SU-DHL-6 (cell line): ENCODE measurements around the gene SLC51B.

Experiments
- H2AFZ ChIP-seq: fragments of 200-600 bp; sonication (generic); 2 replicates; pipeline ENCODE4 v1.6.1; 2014; ENCODE audit warnings: low read depth, mild to moderate bottlenecking, moderate library complexity, mixed read lengths, antibody characterized with exemption, low read length; ENCODE audit not compliant: severe bottlenecking
- H3F3A ChIP-seq: fragments of 200-600 bp; shearing (Covaris generic); 2 replicates; pipeline ENCODE4 v1.6.0; 2016; ENCODE audit warnings: antibody characterized with exemption, mild to moderate bottlenecking; ENCODE audit not compliant: insufficient read depth
- H3K27ac ChIP-seq: fragments of 200-600 bp; sonication (generic); 2 replicates; pipeline ENCODE4 v1.5.1; 2016; ENCODE audit warnings: low read depth, mild to moderate bottlenecking, low read length, moderate library complexity, mixed read lengths
- H3K27me3 ChIP-seq: fragments of 200-600 bp; sonication (generic), shearing (Covaris generic); 2 replicates; pipeline ENCODE4 v1.6.0; 2014; ENCODE audit warnings: mild to moderate bottlenecking, low read length
- H3K36me3 ChIP-seq: fragments of 200-600 bp; sonication (generic); 2 replicates; pipeline ENCODE4 v1.6.1; 2014; ENCODE audit warnings: mild to moderate bottlenecking, low read length, mixed read lengths
- H3K4me2 ChIP-seq: fragments of 300-600, 200-600 bp; shearing (Covaris generic), sonication (generic); 2 replicates; pipeline ENCODE4 v1.6.0; 2014; ENCODE audit warnings: low read length, low read depth, mild to moderate bottlenecking; ENCODE audit not compliant: poor library complexity, severe bottlenecking
- H3K4me3 ChIP-seq: fragments of 200-600 bp; sonication (generic); 2 replicates; pipeline ENCODE4 v1.5.1; 2014; ENCODE audit warnings: antibody characterized with exemption, low read length, mild to moderate bottlenecking, mixed read lengths; ENCODE audit not compliant: insufficient read depth, poor library complexity, severe bottlenecking
- H3K79me2 ChIP-seq: fragments of 200-600 bp; sonication (generic); 2 replicates; pipeline ENCODE4 v1.6.1; 2014; ENCODE audit warnings: mild to moderate bottlenecking, low read length, moderate library complexity; ENCODE audit not compliant: insufficient read depth
- H3K9ac ChIP-seq: fragments of 200-600 bp; sonication (generic); 2 replicates; pipeline ENCODE4 v1.7.0; 2014; ENCODE audit warnings: mild to moderate bottlenecking, low read length
- H3K9me2 ChIP-seq: fragments of 200-600 bp; sonication (generic); replicated peaks from 2 replicates; pipeline ENCODE4 v1.6.1; 2014; ENCODE audit warnings: low read length; ENCODE audit not compliant: insufficient read depth
- H3K9me3 ChIP-seq: fragments of 200-600 bp; sonication (generic); 2 replicates; pipeline ENCODE4 v1.6.1; 2014; ENCODE audit warnings: low read length, mixed read lengths; ENCODE audit not compliant: insufficient read depth
- H4K20me1 ChIP-seq: fragments of 200-600 bp; sonication (generic); 2 replicates; pipeline ENCODE4 v1.6.1; 2014; ENCODE audit warnings: low read depth, mild to moderate bottlenecking, antibody characterized with exemption, low read length, moderate library complexity, mixed read lengths
- EZH2phosphoT487 ChIP-seq: fragments of 200-600 bp; sonication (generic), shearing (Covaris generic); conservative IDR thresholded peaks from 2 replicates; pipeline ENCODE4 v1.6.1; 2018; ENCODE audit warnings: mild to moderate bottlenecking, antibody characterized with exemption, low read length, moderate library complexity, mixed read lengths
- TF ChIP-seq, protein P1 (sequence below): fragments of 200-600 bp; sonication (generic); IDR thresholded peaks from one replicate; pipeline ENCODE4 v1.5.1; 2017; ENCODE audit warnings: antibody characterized with exemption, mild to moderate bottlenecking, low read length, moderate library complexity; ENCODE audit not compliant: insufficient read depth, poor library complexity, severe bottlenecking

Gene SLC51B

DNA sequence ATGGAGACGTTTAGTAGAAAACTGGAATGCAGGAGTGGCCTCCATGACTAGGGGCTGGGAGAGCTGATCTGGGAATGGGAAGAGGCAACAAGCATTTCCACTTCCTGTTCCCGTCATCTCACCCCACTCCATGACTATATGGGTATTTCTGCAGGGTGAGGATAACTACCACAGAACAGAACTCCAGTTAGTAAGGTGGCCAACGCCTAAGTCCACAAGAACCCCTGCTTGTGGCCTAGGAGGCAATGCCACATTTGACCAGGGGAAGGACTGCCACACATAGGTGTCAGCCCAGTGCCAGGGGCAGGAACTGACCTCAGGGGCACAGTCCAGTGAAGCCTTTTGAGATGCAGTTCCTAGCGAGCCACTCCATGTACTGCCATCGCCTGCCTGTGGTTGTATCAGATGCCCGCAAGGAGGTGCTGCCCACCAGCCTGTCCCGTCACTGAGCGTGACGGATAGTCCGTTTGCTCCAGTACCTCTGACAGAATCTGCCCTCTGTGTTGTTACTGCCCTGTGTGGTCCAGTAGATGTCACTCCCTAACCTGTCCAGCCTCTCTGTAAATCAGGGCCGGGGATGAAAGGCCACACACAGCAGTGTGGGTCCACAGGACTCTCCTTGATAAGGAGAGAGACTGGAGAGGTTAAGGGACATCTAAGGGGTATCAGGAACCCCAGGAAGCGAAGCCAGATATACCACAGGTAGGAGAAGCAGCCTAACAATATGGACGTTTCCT, 12.2 kb upstream of the SLC51B start:
- no peaks in the 10 kb centered on the region for H3K9me3 ChIP-seq
- H3K27me3 ChIP-seq: no peaks in the 10 kb centered on the region
- TF ChIP-seq EZH2phosphoT487: no peak
- TF ChIP-seq, protein P1, sequence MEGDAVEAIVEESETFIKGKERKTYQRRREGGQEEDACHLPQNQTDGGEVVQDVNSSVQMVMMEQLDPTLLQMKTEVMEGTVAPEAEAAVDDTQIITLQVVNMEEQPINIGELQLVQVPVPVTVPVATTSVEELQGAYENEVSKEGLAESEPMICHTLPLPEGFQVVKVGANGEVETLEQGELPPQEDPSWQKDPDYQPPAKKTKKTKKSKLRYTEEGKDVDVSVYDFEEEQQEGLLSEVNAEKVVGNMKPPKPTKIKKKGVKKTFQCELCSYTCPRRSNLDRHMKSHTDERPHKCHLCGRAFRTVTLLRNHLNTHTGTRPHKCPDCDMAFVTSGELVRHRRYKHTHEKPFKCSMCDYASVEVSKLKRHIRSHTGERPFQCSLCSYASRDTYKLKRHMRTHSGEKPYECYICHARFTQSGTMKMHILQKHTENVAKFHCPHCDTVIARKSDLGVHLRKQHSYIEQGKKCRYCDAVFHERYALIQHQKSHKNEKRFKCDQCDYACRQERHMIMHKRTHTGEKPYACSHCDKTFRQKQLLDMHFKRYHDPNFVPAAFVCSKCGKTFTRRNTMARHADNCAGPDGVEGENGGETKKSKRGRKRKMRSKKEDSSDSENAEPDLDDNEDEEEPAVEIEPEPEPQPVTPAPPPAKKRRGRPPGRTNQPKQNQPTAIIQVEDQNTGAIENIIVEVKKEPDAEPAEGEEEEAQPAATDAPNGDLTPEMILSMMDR: peak; percentile 75
- no peak overlapping the region for H3K27ac ChIP-seq
- H2AFZ ChIP-seq: peak overlapping the region; percentile 8
- no peaks in the 10 kb centered on the region for H3K9me2 ChIP-seq
- H3K79me2 ChIP-seq: peaks cover 14% of the 10 kb centered on the region
- peaks cover 6% of the 10 kb centered on the region; the same call in 1 of the 2 replicates for H3F3A ChIP-seq
- no peak overlapping the region; the same call in 1 of the 2 replicates for H3K9ac ChIP-seq
- H3K36me3 ChIP-seq: no peaks in the 10 kb centered on the region
- no peaks in the 10 kb centered on the region for H4K20me1 ChIP-seq
- peak overlapping the region; percentile 18 for H3K4me2 ChIP-seq
- no peak overlapping the region for H3K4me3 ChIP-seq

DNA sequence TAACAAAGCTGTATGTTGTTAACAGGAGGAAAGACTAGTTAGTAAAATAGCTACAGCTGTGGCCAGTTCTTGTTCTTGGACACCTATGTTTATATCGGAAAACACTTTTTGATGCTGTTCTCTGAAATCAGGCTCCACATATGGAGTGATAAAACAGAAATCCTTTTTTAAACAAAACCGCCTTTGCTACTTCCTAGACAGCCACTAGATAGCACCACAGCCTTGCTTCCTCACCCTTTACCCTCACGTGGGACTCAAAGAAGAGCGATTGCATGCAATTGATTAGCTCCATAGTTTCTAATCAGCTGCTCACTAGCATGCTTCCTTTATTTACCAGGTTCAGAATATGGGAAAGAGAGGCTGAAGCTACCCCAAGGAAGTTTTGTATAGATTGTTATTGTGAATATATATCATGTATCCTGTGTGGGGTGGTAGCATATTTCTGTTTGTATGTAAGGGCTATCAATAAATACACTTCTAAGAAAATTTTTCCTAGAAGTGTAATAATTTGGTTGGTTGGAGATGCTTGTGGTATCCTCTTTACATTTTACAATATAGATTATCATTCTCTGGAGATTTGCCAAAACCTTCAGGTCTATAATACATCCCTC, 11.4 kb upstream of the SLC51B start:
- TF ChIP-seq, protein P1: no peak
- TF ChIP-seq EZH2phosphoT487: no peak
- Histone ChIP-seq H3K27me3 (no peaks in the 10 kb centered on the region), H3F3A (peaks cover 6% of the 10 kb centered on the region; the same call in 1 of the 2 replicates), H3K79me2 (peaks cover 6% of the 10 kb centered on the region), H3K9ac (no peak overlapping the region; the same call in 1 of the 2 replicates), H3K27ac (no peak overlapping the region), H3K4me3 (no peak overlapping the region), H3K9me2 (no peaks in the 10 kb centered on the region), H3K9me3 (no peaks in the 10 kb centered on the region), H4K20me1 (no peaks in the 10 kb centered on the region), H3K36me3 (no peaks in the 10 kb centered on the region), H2AFZ (peak overlapping the region; percentile 8), H3K4me2 (peak overlapping the region; percentile 18)

DNA sequence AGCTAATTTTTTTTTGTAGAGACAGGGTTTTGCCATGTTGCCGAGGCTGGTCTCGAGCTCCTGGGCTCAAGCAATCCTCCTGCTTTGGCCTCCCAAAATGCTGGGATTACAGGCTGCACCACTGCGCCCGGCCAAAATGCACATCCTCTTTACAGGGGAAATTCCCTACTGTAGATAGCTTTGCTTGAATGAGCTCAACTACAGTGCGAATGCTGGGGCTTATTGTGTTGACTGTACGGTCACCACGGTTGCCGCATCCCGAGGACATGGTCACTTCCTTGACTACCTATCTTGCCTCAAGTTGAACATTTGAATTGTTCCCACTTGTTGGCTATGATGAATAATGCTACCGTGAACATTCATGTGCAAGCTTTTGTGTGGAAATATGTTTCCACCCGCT, 10.5 kb upstream of the SLC51B start:
- H3K9me3 ChIP-seq: no peaks in the 10 kb centered on the region
- peaks cover 6% of the 10 kb centered on the region; the same call in 1 of the 2 replicates for H3F3A ChIP-seq
- H3K79me2 ChIP-seq: no peaks in the 10 kb centered on the region
- H4K20me1 ChIP-seq: no peaks in the 10 kb centered on the region
- no peak overlapping the region for H3K4me2 ChIP-seq
- H3K27me3 ChIP-seq: no peaks in the 10 kb centered on the region
- H2AFZ ChIP-seq: no peak overlapping the region
- no peak overlapping the region for H3K4me3 ChIP-seq
- H3K9ac ChIP-seq: no peak overlapping the region
- H3K36me3 ChIP-seq: no peaks in the 10 kb centered on the region
- H3K9me2 ChIP-seq: no peaks in the 10 kb centered on the region
- TF ChIP-seq EZH2phosphoT487: no peak
- TF ChIP-seq, protein P1: no peak
- no peak overlapping the region for H3K27ac ChIP-seq
